B cell (primary cell): ENCODE results near the gene XPNPEP2. TPM values are rescaled to one million over a fixed set of nuclear protein-coding genes. Genes with fewer than 3 reads are reported as not detected.

Experiments
- ATAC-seq: fragments of 200-7000 bp; cut with Tn5 transposase; one replicate; pipeline ENCODE4 v1.10.0; 2021; ENCODE audit warnings: low read depth, mild to moderate bottlenecking, moderate number of reproducible peaks, moderate library complexity
- CTCF ChIA-PET: fragments of 350-600 bp; sonication (Branson Sonifier 250); formaldehyde crosslinking; loops from one replicate; lab custom pipeline; 2021; ENCODE audit warnings: antibody characterized with exemption, inconsistent platforms; lab: Charles Lee
- POLR2A ChIA-PET: fragments of 350-600 bp; sonication (Branson Sonifier 250); formaldehyde crosslinking; loops from one replicate; lab custom pipeline; 2021; ENCODE audit warnings: antibody characterized with exemption; lab: Charles Lee
- DNase-seq: peaks from one replicate; pipeline ENCODE4 v3.0.0; 2013
- H2AFZ ChIP-seq: 2 replicates; pipeline ENCODE4 v1.6.1; 2012; ENCODE audit warnings: mild to moderate bottlenecking, low read depth, low read length; ENCODE audit not compliant: insufficient read depth, poor library complexity, severe bottlenecking
- H3K27ac ChIP-seq, 2 donors: 1 replicate in 1 of 2; 2 replicates in 1 of 2; pipeline ENCODE4 v1.5.1; 2012 to 2013; ENCODE audit warnings: low read length in 2 of 2, mild to moderate bottlenecking in 2 of 2, moderate library complexity in 1 of 2
- H3K27me3 ChIP-seq, 4 experiments: fragments of 200-600 bp in 1 of 4; sonication (generic) in 1 of 4; replicated peaks in 1 of 4; 1 replicate in 2 of 4; 2 replicates in 2 of 4; pipeline versions ENCODE4 v1.6.1 to v1.7.0; 2013 to 2016; ENCODE audit warnings: low read length in 3 of 4, mild to moderate bottlenecking in 2 of 4, mixed read lengths in 1 of 4, moderate library complexity in 1 of 4; ENCODE audit not compliant: insufficient read depth in 4 of 4, control insufficient read depth in 3 of 4; ENCODE audit errors: control extremely low read depth in 1 of 4
- H3K36me3 ChIP-seq, 2 experiments: replicated peaks in 1 of 2; 1 replicate in 1 of 2; 2 replicates in 1 of 2; pipeline versions ENCODE4 v1.6.1 to v1.7.1; 2013; ENCODE audit warnings: low read length in 1 of 2; ENCODE audit not compliant: insufficient read depth in 2 of 2, control insufficient read depth in 1 of 2; ENCODE audit errors: control extremely low read depth in 1 of 2, extremely low read depth in 1 of 2
- H3K4me1 ChIP-seq, 2 donors: fragments of 200-600 bp in 1 of 2; sonication (generic) in 1 of 2; 1 replicate in 1 of 2; 2 replicates in 1 of 2; pipeline versions ENCODE4 v1.5.1 to v1.6.1; 2013 to 2017; ENCODE audit warnings: low read length in 2 of 2; ENCODE audit not compliant: control insufficient read depth in 2 of 2, insufficient read depth in 2 of 2
- H3K4me2 ChIP-seq: replicated peaks from 2 replicates; pipeline ENCODE3; 2012; ENCODE audit warnings: mild to moderate bottlenecking, low read depth, low read length; ENCODE audit not compliant: poor library complexity, severe bottlenecking
- H3K4me3 ChIP-seq, 5 experiments: fragments of 200-600 bp in 1 of 5; sonication (generic) in 1 of 5; 1 replicate in 3 of 5; 2 replicates in 2 of 5; pipeline versions ENCODE4 v1.5.1 to v1.7.0; 2011 to 2016; ENCODE audit warnings: low read length in 4 of 5, mild to moderate bottlenecking in 4 of 5, low read depth in 2 of 5, control low read depth in 1 of 5, moderate library complexity in 1 of 5; ENCODE audit not compliant: insufficient read depth in 1 of 5; ENCODE audit errors: control extremely low read depth in 1 of 5, extremely low read depth in 1 of 5
- H3K79me2 ChIP-seq: fragments of 200-600 bp; sonication (generic); one replicate; pipeline ENCODE4 v1.6.0; 2016; ENCODE audit warnings: low read length; ENCODE audit not compliant: control insufficient read depth, insufficient read depth
- H3K9ac ChIP-seq: fragments of 200-600 bp; sonication (generic); 2 replicates; pipeline ENCODE4 v1.6.1; 2017; ENCODE audit warnings: mild to moderate bottlenecking, low read length, moderate library complexity
- H3K9me3 ChIP-seq, 3 donors: one replicate each; pipeline versions ENCODE4 v1.6.1 to v1.7.1; 2013; ENCODE audit warnings: low read length in 2 of 3; ENCODE audit not compliant: control insufficient read depth in 2 of 3, insufficient read depth in 1 of 3; ENCODE audit errors: control extremely low read depth in 1 of 3
- H4K20me1 ChIP-seq: 2 replicates; pipeline ENCODE4 v1.6.0; 2012; ENCODE audit warnings: mild to moderate bottlenecking, low read length; ENCODE audit not compliant: insufficient read depth, control insufficient read depth, poor library complexity, severe bottlenecking
- H3K27ac Mint-ChIP-seq: one replicate; pipeline ENCODE4 v1.8.0; 2021; ENCODE audit warnings: mixed read lengths
- H3K27me3 Mint-ChIP-seq: one replicate; pipeline ENCODE4 v1.8.0; 2021; ENCODE audit warnings: mixed read lengths
- H3K4me1 Mint-ChIP-seq: one replicate; pipeline ENCODE4 v1.8.0; 2021; ENCODE audit warnings: mixed read lengths
- H3K4me3 Mint-ChIP-seq: one replicate; pipeline ENCODE4 v1.8.0; 2021; ENCODE audit warnings: mixed read lengths
- H3K9me3 Mint-ChIP-seq: one replicate; pipeline ENCODE4 v1.8.0; 2022; ENCODE audit warnings: mixed read lengths; ENCODE audit not compliant: insufficient read depth
- EZH2 ChIP-seq: IDR thresholded peaks from 2 replicates; pipeline ENCODE4 v1.6.1; 2012; ENCODE audit warnings: borderline replicate concordance, low read depth, mild to moderate bottlenecking, moderate library complexity, low read length; ENCODE audit not compliant: insufficient read depth, poor library complexity, severe bottlenecking
- WGBS: methylation state at CpG from one replicate; pipeline ENCODE4 v1.1.5; 2013; ENCODE audit warnings: missing lambda C conversion rate; ENCODE audit not compliant: insufficient coverage; 5-methylcytosine and 5-hydroxymethylcytosine counted together
- intact Hi-C: fragments of 100-400 bp; cut with micrococcal nuclease; formaldehyde crosslinking; loops from one replicate; pipeline ENCODE4 v1.10.0; 2022
- polyA plus RNA-seq: library from polyadenylated mRNA; depleted of rRNA; stranded (reverse); fragments of >200 nt; gene quantifications from 2 replicates; pipeline ENCODE4 v1.2.3, GENCODE V29; 2012
- total RNA-seq, 2 donors: library from RNA; stranded (reverse); fragments of 120-200 nt in 1 of 2; gene quantifications; 1 replicate in 1 of 2; 2 replicates in 1 of 2; pipeline versions ENCODE4 v1.2.3 to v1.2.4, GENCODE V29; 2013 to 2022
- TF ChIP-seq, protein P1 (sequence below): fragments of 200-600 bp; IDR thresholded peaks from one replicate; pipeline ENCODE4 v1.8.0; 2022; ENCODE audit warnings: antibody characterized with exemption, mild to moderate bottlenecking

The XPNPEP2 gene
- total and polyA plus RNA-seq, 2 donors (not counting 1 experiment from before 2014, with no cell fraction given): 0.31 TPM; not detected in 1

DNA sequence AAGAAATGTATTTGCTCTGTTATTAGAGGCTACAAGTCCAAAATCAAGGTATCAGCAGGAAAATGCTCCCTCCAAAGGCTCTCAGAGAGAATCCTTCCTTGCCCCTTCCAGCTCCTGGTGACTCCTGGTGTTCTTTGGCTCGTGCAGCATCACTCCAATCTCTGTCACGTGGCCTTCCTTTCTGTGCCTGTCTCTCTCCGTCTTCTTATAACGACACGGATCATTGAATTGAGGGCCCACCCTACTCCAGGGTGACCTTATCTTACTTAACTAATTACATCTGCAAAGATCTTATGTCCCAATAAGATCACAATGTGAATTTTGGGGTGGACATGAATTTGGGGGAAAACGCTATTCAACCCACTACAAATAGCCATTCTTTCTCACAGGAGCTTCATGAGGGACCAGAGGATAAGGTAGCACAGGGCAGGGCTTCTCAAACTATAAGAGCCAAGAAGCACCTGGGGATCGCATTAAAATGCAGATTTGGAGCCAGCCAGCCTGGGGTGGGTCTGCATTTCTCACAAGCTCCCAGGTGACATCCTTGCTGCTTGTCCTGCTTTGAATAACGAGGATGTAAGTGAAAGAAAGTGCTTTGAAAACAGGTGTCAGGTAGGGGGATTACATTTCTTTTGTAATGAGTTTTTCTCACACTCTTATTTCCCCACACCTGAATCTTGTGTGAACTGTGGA, 42.2 kb upstream of the XPNPEP2 start:
- Histone ChIP-seq H2AFZ (no peak overlapping the region), H3K4me1 (no peaks in the 10 kb centered on the region), H3K27me3 (no peaks in the 10 kb centered on the region), H3K4me3 (no peak overlapping the region), H3K4me2 (no peak overlapping the region), H3K36me3 (no peaks in the 10 kb centered on the region), H3K9ac (no peak overlapping the region), H3K27ac (no peak overlapping the region), H3K79me2 (no peaks in the 10 kb centered on the region), H3K9me3 (no peaks in the 10 kb centered on the region), H4K20me1 (no peaks in the 10 kb centered on the region)
- POLR2A ChIA-PET: no interaction called here
- Mint-ChIP-seq H3K4me3 (no peak overlapping the region), H3K27ac (no peak overlapping the region), H3K4me1 (no peaks in the 10 kb centered on the region), H3K9me3 (no peaks in the 10 kb centered on the region), H3K27me3 (no peaks in the 10 kb centered on the region)
- CTCF ChIA-PET: no interaction called here
- ATAC-seq (no peak), DNase-seq (no peak)
- intact Hi-C loops: no loop called here
- WGBS: no CpG with 5 or more reads among the region's 8 CpGs
- TF ChIP-seq, protein P1, sequence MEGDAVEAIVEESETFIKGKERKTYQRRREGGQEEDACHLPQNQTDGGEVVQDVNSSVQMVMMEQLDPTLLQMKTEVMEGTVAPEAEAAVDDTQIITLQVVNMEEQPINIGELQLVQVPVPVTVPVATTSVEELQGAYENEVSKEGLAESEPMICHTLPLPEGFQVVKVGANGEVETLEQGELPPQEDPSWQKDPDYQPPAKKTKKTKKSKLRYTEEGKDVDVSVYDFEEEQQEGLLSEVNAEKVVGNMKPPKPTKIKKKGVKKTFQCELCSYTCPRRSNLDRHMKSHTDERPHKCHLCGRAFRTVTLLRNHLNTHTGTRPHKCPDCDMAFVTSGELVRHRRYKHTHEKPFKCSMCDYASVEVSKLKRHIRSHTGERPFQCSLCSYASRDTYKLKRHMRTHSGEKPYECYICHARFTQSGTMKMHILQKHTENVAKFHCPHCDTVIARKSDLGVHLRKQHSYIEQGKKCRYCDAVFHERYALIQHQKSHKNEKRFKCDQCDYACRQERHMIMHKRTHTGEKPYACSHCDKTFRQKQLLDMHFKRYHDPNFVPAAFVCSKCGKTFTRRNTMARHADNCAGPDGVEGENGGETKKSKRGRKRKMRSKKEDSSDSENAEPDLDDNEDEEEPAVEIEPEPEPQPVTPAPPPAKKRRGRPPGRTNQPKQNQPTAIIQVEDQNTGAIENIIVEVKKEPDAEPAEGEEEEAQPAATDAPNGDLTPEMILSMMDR: no peak
- TF ChIP-seq EZH2: no peak

DNA sequence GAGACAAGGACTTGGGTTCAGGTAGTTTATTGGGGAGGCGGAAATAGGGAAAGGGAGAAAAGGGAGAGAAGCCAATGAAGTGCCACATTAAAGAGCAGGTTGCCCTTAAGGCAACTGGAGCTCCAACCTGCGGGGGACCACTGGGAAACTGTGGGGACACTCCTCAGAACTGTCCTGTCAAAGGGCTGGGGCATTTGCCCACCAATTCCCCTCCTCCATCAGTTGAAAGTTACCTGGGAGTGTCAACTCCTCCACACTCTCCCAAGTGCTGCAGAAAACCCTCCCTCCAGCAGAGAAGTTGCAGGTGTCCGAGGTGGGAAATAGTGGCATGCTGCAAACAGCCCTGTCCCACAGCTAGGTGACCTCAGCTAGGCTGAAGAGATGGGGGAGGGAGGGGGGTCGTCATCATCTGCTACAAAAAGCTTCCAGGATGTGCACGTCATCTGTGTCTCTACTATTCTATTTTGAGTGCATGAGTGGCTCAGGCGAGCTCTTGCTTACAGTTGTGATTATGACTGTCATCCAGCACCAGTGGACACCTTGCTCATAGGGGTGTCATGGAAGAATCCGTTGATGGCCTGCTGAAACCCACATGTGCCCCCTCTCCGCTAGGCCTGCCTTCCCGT, 41.5 kb upstream of the XPNPEP2 start:
- H3K27ac Mint-ChIP-seq: no peak overlapping the region
- WGBS: 80% methylated on average over 2 of the region's 9 CpGs
- ChIA-PET CTCF (no interaction called here), POLR2A (no interaction called here)
- H3K27ac ChIP-seq: no peak overlapping the region
- no peak for DNase-seq
- no peaks in the 10 kb centered on the region for H3K4me1 Mint-ChIP-seq
- no peaks in the 10 kb centered on the region for H3K36me3 ChIP-seq
- no peak overlapping the region for H3K4me2 ChIP-seq
- H4K20me1 ChIP-seq: no peaks in the 10 kb centered on the region
- no peak for ATAC-seq
- no peak for TF ChIP-seq EZH2
- TF ChIP-seq, protein P1: no peak
- no peaks in the 10 kb centered on the region for H3K27me3 ChIP-seq
- H3K79me2 ChIP-seq: no peaks in the 10 kb centered on the region
- H3K4me3 ChIP-seq: no peak overlapping the region
- H3K4me1 ChIP-seq: no peaks in the 10 kb centered on the region
- H3K9me3 ChIP-seq: no peaks in the 10 kb centered on the region
- intact Hi-C loops: no loop called here
- H3K27me3 Mint-ChIP-seq: no peaks in the 10 kb centered on the region
- H3K9ac ChIP-seq: no peak overlapping the region
- no peak overlapping the region for H2AFZ ChIP-seq
- H3K4me3 Mint-ChIP-seq: no peak overlapping the region
- H3K9me3 Mint-ChIP-seq: no peaks in the 10 kb centered on the region
